HepG2 (cell line): ENCODE data around the gene NEK7. TPM values are rescaled to one million over a fixed set of nuclear protein-coding genes. Genes with fewer than 3 reads are reported as not detected.

Experiments used
- BRCA1 ChIP-seq: sonication (generic); formaldehyde crosslinking; IDR thresholded peaks from 2 replicates; pipeline ENCODE4 v1.4.0; 2020; ENCODE audit warnings: missing genetic modification reagents
- DPF2 ChIP-seq: sonication (generic); formaldehyde crosslinking; IDR thresholded peaks from 2 replicates; pipeline ENCODE4 v1.4.0; 2020; ENCODE audit warnings: mild to moderate bottlenecking, low read depth, missing genetic modification reagents, borderline replicate concordance
- HMG20A ChIP-seq: IDR thresholded peaks from 2 replicates; pipeline ENCODE4 v1.6.1; 2016; ENCODE audit warnings: borderline replicate concordance
- ISX ChIP-seq: sonication (generic); formaldehyde crosslinking; conservative IDR thresholded peaks from 2 replicates; pipeline ENCODE4 v1.5.0; 2020; ENCODE audit warnings: missing genetic modification reagents
- KDM4B ChIP-seq: sonication (generic); formaldehyde crosslinking; IDR thresholded peaks from 2 replicates; pipeline ENCODE4 v1.4.0; 2020; ENCODE audit warnings: missing genetic modification reagents
- SALL2 ChIP-seq: sonication (generic); formaldehyde crosslinking; IDR thresholded peaks from 2 replicates; pipeline ENCODE4 v1.8.1; 2023; ENCODE audit warnings: mild to moderate bottlenecking, missing genetic modification reagents, inconsistent platforms
- ZBTB21 ChIP-seq: sonication (generic); formaldehyde crosslinking; IDR thresholded peaks from 2 replicates; pipeline ENCODE4 v1.4.0; 2020; ENCODE audit warnings: missing genetic modification reagents
- ZFAT ChIP-seq: sonication (generic); formaldehyde crosslinking; conservative IDR thresholded peaks from 2 replicates; pipeline ENCODE4 v1.8.1; 2023; ENCODE audit warnings: missing genetic modification reagents, inconsistent platforms
- ZNF773 ChIP-seq: sonication (generic); formaldehyde crosslinking; IDR thresholded peaks from 2 replicates; pipeline ENCODE4 v1.4.0; 2020; ENCODE audit warnings: missing genetic modification reagents, borderline replicate concordance
- polyA plus RNA-seq, 8 experiments: library from polyadenylated mRNA; depleted of rRNA in 3 of 8; stranded (reverse) in 7 of 8; unstranded in 1 of 8; fragments of >200 nt; fragmentation: Illumina TruSeq in 4 of 8; extraction: Trizol in 4 of 8; gene quantifications; 2 replicates each; pipeline versions ENCODE4 v1.2.1 to v1.2.3, GENCODE V29; 2011 to 2016; ENCODE audit warnings: low read depth in 4 of 8, missing spikeins in 1 of 8, mixed read lengths in 1 of 8; ENCODE audit not compliant: insufficient read depth in 1 of 8
- total RNA-seq, 5 experiments: library from RNA; depleted of rRNA; stranded (reverse); fragments of >200 nt; fragmentation: Illumina TruSeq; extraction: Trizol; gene quantifications; 2 replicates each; pipeline ENCODE4 v1.2.3, GENCODE V29; 2016; ENCODE audit warnings: low read depth in 1 of 5
- TF ChIP-seq, protein P1 (sequence below): sonication (generic); formaldehyde crosslinking; conservative IDR thresholded peaks from 2 replicates; pipeline ENCODE4 v1.8.0; 2022; ENCODE audit warnings: mild to moderate bottlenecking, moderate library complexity, missing genetic modification reagents
- TF ChIP-seq, protein P2 (sequence below): sonication (generic); formaldehyde crosslinking; IDR thresholded peaks from 2 replicates; pipeline ENCODE4 v1.5.0; 2020; ENCODE audit warnings: missing genetic modification reagents
- TF ChIP-seq, protein P3 (sequence below): sonication (generic); formaldehyde crosslinking; IDR thresholded peaks from 2 replicates; pipeline ENCODE4; 2020; ENCODE audit warnings: missing genetic modification reagents, mild to moderate bottlenecking, borderline replicate concordance

NEK7 gene
- total and polyA plus RNA-seq, 2 of the 13 experiments (the other 11 are each of a cell fraction or from before 2014, with no cell fraction given) = 18.1 to 19.2 TPM

DNA sequence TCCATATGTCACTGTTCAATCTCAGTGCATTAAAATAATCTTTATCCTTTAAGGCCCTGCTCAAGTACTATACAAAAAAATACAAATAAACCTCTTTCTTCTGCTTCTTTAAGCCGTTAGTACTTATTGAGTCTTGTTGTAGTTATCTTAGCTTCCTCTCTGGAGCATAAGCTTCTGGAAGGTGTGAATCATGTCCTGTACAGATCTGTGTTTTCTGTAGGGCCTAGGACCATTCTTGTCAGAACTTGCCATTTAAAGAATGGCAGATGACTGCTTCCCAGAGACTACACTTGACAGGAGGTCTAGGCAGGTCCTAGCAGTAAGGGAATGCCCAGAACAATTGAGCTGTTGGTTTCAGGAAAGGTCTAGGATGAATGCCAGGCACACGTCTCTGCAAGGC, 12.9 kb downstream of the NEK7 start (continued):
- TF ChIP-seq DPF2 (no peak), KDM4B (CRISPR knock-in tag) (no peak), ZBTB21 (CRISPR knock-in tag) (no peak), SALL2 (CRISPR knock-in tag) (no peak), HMG20A (CRISPR knock-in tag) (no peak), ZFAT (CRISPR knock-in tag) (no peak), BRCA1 (CRISPR knock-in tag) (no peak), ZNF773 (CRISPR knock-in tag) (no peak), ISX (no peak)
- TF ChIP-seq, protein P1, sequence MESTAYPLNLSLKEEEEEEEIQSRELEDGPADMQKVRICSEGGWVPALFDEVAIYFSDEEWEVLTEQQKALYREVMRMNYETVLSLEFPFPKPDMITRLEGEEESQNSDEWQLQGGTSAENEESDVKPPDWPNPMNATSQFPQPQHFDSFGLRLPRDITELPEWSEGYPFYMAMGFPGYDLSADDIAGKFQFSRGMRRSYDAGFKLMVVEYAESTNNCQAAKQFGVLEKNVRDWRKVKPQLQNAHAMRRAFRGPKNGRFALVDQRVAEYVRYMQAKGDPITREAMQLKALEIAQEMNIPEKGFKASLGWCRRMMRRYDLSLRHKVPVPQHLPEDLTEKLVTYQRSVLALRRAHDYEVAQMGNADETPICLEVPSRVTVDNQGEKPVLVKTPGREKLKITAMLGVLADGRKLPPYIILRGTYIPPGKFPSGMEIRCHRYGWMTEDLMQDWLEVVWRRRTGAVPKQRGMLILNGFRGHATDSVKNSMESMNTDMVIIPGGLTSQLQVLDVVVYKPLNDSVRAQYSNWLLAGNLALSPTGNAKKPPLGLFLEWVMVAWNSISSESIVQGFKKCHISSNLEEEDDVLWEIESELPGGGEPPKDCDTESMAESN (CRISPR knock-in tag) = no peak
- TF ChIP-seq, protein P2, sequence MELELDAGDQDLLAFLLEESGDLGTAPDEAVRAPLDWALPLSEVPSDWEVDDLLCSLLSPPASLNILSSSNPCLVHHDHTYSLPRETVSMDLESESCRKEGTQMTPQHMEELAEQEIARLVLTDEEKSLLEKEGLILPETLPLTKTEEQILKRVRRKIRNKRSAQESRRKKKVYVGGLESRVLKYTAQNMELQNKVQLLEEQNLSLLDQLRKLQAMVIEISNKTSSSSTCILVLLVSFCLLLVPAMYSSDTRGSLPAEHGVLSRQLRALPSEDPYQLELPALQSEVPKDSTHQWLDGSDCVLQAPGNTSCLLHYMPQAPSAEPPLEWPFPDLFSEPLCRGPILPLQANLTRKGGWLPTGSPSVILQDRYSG (CRISPR knock-in tag) = no peak
- TF ChIP-seq, protein P3, sequence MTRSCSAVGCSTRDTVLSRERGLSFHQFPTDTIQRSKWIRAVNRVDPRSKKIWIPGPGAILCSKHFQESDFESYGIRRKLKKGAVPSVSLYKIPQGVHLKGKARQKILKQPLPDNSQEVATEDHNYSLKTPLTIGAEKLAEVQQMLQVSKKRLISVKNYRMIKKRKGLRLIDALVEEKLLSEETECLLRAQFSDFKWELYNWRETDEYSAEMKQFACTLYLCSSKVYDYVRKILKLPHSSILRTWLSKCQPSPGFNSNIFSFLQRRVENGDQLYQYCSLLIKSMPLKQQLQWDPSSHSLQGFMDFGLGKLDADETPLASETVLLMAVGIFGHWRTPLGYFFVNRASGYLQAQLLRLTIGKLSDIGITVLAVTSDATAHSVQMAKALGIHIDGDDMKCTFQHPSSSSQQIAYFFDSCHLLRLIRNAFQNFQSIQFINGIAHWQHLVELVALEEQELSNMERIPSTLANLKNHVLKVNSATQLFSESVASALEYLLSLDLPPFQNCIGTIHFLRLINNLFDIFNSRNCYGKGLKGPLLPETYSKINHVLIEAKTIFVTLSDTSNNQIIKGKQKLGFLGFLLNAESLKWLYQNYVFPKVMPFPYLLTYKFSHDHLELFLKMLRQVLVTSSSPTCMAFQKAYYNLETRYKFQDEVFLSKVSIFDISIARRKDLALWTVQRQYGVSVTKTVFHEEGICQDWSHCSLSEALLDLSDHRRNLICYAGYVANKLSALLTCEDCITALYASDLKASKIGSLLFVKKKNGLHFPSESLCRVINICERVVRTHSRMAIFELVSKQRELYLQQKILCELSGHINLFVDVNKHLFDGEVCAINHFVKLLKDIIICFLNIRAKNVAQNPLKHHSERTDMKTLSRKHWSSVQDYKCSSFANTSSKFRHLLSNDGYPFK (CRISPR knock-in tag) = no peak
- TF ChIP-seq, all 625 proteins: peak for 0
